ENCODE measurements around the gene C16orf89. TPM values are rescaled to one million over a fixed set of nuclear protein-coding genes. Genes with fewer than 3 reads are reported as not detected.
"Not testable (repeated sequence)": the region's sequence is repeated elsewhere in the genome, so short reads cannot be mapped to it uniquely, and the experiment has no call there.

C16orf89 gene
- total RNA-seq, 1 donor from 2014 or later = 198 TPM

DNA sequence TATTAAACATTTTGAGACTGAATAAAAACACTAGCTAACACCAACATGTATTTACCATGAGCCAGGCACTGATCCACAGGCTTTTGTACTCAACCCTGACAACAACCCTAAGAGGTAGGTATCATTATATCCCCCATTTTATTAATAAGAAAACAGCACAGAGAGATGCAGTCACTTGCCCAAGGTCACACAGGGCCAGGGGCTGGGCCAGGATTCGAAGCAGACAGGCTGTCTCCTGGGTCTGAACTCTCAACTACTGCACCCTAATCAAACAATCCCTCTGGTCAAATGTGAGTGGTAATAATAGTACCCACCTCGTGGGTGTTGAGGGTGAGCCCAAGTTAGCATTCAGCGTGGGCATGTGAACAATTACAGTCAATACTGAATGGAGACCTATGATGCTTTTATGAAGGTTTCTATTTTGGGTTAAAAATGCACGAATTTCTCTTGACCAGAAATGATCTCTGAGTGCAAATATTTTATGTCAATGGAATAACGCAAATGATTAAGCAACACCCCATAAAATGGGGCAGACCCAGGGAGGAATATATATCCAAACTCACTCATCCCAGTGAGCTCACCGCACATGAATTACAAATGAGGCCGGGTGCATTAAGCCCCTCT is 30.8 kb upstream of the C16orf89 start:
- H3K27ac ChIP-seq; intact Hi-C loops (cut with DNase I): not testable (repeated sequence)
- peak overlapping the region; percentile 76 for H3K4me3 ChIP-seq

DNA sequence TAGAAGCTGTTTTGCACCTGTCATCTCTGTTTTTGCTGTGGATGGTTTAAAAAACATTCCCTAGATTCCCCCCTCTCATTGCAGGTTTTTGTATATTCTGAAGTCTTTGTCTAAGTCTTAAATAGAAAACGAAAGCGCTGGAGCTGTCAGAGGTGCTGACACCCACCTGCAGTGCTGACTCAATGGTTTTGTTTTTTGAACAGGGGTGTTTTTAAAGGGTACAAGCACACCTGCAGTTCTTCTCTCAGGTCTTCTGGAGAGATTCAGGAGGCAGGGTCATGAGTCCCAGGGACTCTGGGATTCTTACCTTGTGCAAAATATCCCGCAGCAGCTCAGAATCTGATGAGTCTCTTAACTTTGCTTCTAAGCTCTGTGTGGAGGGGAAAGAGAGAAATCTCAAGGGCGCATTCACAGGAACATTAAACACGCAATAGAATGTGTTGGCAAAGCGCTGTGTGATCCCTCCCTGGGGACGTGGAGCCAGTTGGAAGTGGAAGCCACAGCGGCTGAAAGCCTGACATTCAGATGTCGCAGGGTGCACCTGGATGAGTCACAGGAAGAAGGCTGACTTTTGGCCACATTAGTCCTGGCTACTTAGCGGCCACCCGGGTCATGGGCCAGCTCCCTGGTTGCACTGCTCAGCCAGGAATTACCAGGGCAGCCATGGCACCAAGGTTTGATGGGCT is 29.5 kb upstream of the C16orf89 start:
- H3K9me3 ChIP-seq; H3K27me3 ChIP-seq (ENCODE audit: low read depth); intact Hi-C loops (cut with DNase I); H3K36me3 ChIP-seq; H3K4me3 ChIP-seq; DNase-seq; H3K27ac ChIP-seq; ATAC-seq; H3K4me1 ChIP-seq: not testable (repeated sequence)

More for the DNA sequence above, 30.8 kb upstream of the C16orf89 start:
- H3K36me3 ChIP-seq; DNase-seq; H3K9me3 ChIP-seq; H3K27me3 ChIP-seq (ENCODE audit: low read depth); H3K4me1 ChIP-seq; ATAC-seq: not testable (repeated sequence)

DNA sequence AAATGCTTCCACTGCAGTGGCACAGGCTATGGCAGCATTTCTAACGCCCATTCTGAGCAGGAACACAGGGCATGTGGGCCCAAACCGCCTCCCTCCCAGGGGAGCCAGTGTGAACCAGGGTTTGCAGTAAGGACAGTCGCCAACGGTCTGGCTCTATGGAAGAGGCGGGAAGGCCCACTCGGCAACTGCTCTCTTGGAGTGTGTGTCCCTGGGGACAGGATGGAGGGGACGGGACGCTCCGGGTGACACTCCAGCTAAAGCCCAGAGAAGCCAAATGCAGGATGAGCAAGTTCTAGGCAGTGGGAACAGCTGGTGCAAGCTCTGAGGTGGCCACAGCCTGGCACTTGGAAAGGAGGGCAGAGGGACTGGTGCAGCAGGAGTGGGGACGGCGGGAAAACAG is 28.0 kb upstream of the C16orf89 start:
- intact Hi-C loops (cut with DNase I) = not testable (repeated sequence)

DNA sequence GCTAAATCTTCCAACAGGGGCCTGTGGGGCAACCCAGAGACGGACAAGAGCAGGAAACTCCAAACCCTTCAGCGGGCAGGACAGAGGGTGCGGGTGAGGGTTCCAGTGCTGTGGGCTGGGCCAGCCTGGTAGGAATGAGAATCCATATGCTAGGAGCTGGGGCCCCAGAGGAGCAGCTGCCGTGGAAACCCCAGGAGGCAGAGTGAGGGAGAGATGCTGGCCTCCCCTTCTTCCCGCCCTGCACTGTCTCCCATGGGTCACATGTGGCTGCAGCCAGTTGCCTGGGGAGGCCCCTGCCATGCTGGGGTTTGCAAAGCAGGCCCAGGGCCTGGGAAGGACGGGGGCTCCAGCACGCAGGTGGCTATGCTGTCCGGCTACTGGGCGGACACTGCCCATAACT is 27.3 kb upstream of the C16orf89 start:
- H3K4me3 ChIP-seq; H3K9me3 ChIP-seq; H3K27me3 ChIP-seq (ENCODE audit: low read depth); intact Hi-C loops (cut with DNase I); H3K27ac ChIP-seq; DNase-seq; H3K4me1 ChIP-seq; ATAC-seq: not testable (repeated sequence)
- H3K36me3 ChIP-seq = peaks cover 20% of the 10 kb centered on the region

More for the DNA sequence above, 28.0 kb upstream of the C16orf89 start:
- H3K9me3 ChIP-seq; H3K27ac ChIP-seq; H3K27me3 ChIP-seq (ENCODE audit: low read depth); H3K4me1 ChIP-seq; H3K4me3 ChIP-seq; DNase-seq; ATAC-seq: not testable (repeated sequence)
- H3K36me3 ChIP-seq = peaks cover 16% of the 10 kb centered on the region

DNA sequence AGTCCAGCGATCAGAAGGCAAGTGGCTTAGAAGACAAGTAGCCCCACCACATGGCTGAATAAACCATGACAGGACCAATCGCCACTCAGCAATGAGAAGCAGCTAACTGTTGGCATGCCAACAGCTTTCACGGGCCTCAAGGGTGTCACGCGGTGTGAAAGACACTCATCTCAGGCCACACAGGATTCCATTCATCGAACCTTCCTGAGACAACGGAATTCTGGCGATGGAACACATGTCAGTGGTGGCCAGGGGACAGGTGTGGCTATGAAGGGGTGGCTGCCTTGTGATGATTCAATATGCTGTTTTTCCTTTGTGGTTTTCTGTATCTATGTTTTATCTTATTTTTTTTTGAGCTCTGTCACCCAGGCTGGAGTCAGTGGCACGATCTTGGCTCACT is 24.8 kb upstream of the C16orf89 start:
- intact Hi-C loops (cut with DNase I); H3K27me3 ChIP-seq (ENCODE audit: low read depth); H3K9me3 ChIP-seq; DNase-seq; ATAC-seq; H3K27ac ChIP-seq; H3K4me3 ChIP-seq; H3K4me1 ChIP-seq: not testable (repeated sequence)
- H3K36me3 ChIP-seq = peaks cover 29% of the 10 kb centered on the region

- H3K4me3 ChIP-seq; H3K27ac ChIP-seq; H3K9me3 ChIP-seq; H3K4me1 ChIP-seq; DNase-seq; intact Hi-C loops (cut with DNase I); ATAC-seq; H3K27me3 ChIP-seq (ENCODE audit: low read depth): not testable (repeated sequence)
- peaks cover 35% of the 10 kb centered on the region for H3K36me3 ChIP-seq
These were observed 24.3 kb upstream of the C16orf89 start for GRCh38 chr16:5089911-5090555.

GRCh38 chr16:5088936-5089335 is 23.2 kb upstream of the C16orf89 start:
- H3K4me1 ChIP-seq; H3K27me3 ChIP-seq (ENCODE audit: low read depth); DNase-seq; H3K4me3 ChIP-seq; intact Hi-C loops (cut with DNase I); H3K27ac ChIP-seq; H3K9me3 ChIP-seq; ATAC-seq: not testable (repeated sequence)
- H3K36me3 ChIP-seq = peaks cover 42% of the 10 kb centered on the region

DNA sequence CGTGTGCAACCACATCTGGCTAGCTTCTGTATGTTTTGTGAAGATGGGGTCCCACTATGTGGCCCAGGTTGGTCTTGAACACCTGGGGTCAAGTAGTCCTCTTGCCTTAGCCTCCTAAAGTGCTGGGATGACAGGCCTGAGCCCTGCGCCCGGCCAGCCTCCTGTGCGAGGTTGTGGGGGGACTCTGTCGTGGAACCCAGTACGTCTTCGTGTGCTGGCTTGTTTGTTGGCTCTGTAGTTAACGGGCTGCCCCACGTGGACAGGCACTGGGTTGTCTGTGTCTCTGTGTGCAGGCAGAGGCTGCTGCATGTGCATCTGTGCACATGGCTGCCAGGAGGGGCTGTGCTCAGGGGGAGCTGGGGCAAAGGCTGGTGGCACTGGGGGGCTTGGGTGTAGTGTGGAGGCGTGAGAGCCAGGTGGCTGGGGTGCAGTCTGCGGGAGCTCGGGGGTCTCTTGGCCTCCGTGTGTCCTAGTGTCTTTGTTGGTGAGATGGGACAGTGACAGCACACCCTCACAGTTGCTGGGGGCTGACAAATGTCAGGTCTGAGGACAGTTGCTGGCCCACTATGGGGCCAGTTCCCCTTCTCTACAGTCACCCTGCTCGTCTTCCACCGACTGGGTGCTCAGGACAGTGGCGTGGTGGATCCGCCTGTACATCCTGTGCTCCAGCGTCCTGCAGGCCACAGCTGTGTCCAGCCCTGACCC is 22.5 kb upstream of the C16orf89 start:
- H3K9me3 ChIP-seq; H3K4me3 ChIP-seq; intact Hi-C loops (cut with DNase I); ATAC-seq; H3K27me3 ChIP-seq (ENCODE audit: low read depth); H3K27ac ChIP-seq; H3K4me1 ChIP-seq; DNase-seq: not testable (repeated sequence)
- H3K36me3 ChIP-seq = peaks cover 48% of the 10 kb centered on the region

DNA sequence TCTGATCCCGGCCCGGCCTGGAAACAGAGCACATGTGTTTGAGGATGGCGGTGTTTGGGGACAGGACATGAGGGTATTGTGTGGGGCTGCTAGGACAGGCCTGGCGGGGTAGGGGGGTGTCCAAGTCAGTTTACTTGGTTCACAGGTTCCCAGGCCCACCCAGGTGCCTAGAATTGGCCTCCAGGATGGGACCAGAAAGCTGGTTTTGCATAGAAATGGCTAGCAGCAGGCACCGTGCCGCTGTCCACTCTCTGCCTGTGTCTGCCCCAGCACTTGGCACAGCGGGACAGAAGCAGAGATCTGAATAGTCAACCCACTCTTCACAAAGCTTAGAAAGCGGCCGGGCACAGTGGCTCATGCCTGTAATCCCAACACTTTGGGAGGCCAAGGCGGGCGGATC is 20.0 kb upstream of the C16orf89 start:
- ATAC-seq; H3K27ac ChIP-seq; DNase-seq; H3K9me3 ChIP-seq; H3K27me3 ChIP-seq (ENCODE audit: low read depth); H3K4me3 ChIP-seq; intact Hi-C loops (cut with DNase I); H3K4me1 ChIP-seq: not testable (repeated sequence)
- peaks cover 69% of the 10 kb centered on the region for H3K36me3 ChIP-seq

Measured in lower lobe of right lung (tissue), 2 donors.